Dedifferentiated amniotic fluid mesenchymal stem cell (primary cell): ENCODE measurements around the gene HOXC12.
A peak's percentile ranks its signal among the peaks of the same experiment; 100 is the strongest.

Experiments used
- DNase-seq: peaks from one replicate; pipeline ENCODE4 v3.0.0-alpha.2; 2016; ENCODE audit errors: extremely low spot score

Gene HOXC12

DNA sequence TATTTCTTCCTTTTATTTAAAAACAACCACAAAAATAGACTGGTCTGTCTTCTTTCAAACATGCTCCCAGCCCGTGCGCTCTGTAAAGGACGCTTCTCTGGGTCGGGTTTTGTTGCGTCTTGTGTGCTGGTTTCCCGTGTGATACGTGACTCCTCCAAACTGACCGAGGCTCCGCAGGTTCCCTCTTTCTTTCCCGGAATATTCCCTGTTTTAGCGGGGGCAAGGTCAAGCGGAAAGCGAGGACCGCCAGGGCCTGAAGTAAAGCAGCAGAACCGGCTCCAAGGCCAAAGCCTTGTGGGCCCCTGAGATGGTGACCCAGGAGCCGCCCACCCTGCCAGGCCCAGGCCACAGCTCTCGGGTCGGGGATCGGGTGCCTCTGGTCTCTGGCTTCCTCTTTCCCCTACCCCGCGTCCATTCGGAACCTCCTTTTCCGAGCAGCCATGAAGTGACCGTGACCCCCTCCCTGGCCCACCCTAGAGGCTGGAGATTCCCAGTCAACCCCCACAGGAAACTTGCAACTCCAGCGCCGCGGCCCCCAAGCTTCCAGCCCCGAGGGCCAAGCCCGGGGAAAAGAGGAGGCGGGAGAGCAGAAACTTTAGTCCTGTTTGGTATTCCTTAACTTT, 29.4 kb downstream of the HOXC12 start:
- no peak for DNase-seq

DNA sequence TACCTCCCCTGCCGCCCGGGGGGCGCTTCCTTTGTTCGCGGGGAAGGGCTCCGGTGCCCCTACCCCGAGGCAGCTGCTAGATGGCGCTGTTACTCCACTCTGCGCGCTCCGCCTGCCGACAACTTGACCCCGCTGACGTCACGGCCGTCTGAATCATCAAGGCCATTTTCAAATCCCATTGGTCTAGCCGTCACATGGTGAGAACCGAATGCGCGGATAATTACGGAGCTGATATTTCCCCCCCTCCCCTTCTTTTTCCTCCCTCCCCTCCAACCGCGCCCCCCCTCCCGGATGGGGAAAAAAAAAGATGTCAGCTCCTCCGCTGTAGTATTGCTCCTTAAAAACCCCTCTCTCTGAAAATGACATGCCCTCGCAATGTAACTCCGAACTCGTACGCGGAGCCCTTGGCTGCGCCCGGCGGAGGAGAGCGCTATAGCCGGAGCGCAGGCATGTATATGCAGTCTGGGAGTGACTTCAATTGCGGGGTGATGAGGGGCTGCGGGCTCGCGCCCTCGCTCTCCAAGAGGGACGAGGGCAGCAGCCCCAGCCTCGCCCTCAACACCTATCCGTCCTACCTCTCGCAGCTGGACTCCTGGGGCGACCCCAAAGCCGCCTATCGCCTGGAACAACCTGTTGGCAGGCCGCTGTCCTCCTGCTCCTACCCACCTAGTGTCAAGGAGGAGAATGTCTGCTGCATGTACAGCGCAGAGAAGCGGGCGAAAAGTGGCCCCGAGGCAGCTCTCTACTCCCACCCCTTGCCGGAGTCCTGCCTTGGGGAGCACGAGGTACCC, 30.4 kb downstream of the HOXC12 start, which contains the start of gene HOXC10:
Gene HOXC10 (plus strand): TSS at position 246 of the 791 bp plus-strand sequence. CDS start 114 bp downstream, at position 360.
- no peak for DNase-seq

GRCh38 chr12:53985692-53985993, 30.9 kb downstream of the HOXC12 start:
- DNase-seq, result no peak

GRCh38 chr12:53985994-53986685, 31.4 kb downstream of the HOXC12 start:
- no peak for DNase-seq

DNA sequence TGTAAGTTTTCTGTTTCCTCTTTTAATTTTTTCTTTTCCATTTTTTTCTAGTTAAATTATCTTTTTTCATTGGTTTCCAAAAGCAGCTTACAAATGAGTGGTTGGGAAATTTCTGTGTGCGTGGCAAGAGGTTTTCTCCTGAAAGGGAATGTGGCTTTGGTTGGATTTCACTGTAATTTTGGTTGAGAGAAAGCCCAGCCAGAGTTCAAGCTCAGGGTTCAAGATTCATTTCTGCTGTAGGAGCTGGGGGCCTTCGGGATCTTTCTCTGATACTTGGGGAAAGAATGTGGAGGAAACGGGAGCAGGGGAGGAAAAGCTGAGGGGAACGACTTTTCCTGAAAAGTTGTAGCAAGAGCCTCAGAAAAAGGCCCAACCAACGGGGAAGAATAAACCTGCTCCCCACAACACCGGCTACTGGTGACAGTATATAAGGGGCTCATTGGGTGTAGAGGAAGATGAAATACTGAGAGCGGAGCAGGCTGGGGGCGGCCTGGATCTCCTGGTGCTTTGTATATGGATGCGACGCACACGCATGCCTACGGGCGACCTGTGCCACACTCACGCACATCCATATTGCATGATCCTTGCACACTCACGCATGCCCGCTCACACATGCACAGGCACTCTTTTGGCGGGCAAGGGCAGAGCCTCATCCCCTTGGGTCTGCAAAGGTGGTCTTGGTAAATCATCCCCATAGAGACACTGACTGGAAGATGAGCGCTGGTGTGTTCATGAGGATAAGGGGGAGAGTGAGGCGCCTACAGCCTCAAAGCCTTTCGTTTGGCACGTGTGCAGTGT, 32.2 kb downstream of the HOXC12 start:
- DNase-seq, result no peak

- DNase-seq, result no peak
Observed at GRCh38 chr12:53987787-53988230, 33.1 kb downstream of the HOXC12 start.

GRCh38 chr12:53988541-53989226, 34.0 kb downstream of the HOXC12 start:
- DNase-seq, result no peak

DNA sequence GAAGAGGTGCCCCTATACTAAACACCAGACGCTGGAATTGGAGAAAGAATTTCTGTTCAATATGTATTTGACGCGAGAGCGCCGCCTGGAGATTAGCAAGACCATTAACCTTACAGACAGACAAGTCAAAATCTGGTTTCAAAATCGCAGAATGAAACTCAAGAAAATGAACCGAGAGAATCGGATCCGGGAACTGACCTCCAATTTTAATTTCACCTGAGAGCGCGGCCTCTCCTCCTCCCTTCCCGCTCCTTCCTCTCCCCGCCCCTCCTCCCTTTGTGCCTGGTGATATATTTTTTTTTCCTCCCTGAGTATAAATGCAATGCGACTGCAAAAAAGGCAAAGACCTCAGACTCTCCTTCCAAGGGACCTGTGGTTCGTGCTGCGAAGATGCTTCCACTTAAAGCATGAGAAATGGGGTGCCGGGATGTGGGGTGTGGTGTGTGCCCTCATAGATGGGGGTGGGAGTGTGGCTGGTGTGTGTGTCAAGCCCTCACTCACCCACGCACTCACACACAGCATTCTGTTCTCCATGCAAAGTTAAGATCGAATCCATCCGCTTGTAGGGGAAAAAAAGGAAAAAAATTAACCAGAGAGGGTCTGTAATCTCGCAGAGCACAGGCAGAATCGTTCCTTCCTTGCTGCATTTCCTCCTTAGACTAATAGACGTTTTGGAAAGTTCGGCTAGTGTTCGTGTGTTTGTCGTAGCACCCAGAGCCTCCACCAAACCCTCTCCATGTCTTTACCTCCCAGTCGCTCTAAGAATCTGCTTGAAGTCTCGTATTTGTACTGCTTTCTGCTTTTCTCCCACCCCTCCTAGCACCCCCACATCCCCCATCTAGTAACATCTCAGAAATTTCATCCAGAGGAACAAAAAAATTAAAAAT, 34.8 kb downstream of the HOXC12 start:
- DNase-seq, result peak; percentile 22

GRCh38 chr12:53990311-53991076, 35.8 kb downstream of the HOXC12 start:
- no peak for DNase-seq

DNA sequence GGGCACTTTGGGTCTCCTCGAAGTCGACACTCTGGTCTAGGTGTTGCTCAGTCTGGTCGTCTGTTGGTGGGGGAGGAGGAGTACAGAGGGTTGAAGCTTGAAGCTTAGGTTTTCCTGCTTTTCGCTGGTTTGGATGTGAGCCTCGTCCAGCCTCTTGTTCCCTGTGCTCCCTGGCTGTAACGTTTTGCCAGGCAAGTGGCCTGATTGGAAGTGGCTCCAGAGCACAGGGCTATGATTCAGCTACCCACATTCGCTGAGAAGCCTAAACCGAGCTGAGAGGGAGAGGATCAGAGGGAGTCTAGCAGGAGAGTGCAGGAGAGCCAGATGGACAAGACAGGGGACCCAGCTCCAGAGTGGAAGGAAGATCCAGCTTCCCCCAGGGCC, 36.4 kb downstream of the HOXC12 start:
- DNase-seq, result no peak

- DNase-seq, result no peak
Observed at GRCh38 chr12:53992377-53992889, 37.7 kb downstream of the HOXC12 start.

GRCh38 chr12:53993162-53994008, 38.7 kb downstream of the HOXC12 start:
- no peak for DNase-seq

DNA sequence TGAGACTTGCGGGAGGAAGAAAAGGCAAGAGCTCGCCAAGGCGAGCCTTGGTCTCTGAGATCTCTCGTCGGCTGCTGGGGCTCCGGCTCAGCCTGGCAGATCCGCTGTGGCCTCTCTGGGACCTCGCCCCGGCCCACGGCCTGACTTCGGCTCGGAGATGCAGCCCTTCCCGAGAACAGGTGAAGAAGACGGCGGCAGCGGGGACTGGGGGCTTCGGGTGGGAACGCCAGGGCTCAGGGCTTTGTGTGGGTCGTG, 39.2 kb downstream of the HOXC12 start:
- DNase-seq, result no peak

DNA sequence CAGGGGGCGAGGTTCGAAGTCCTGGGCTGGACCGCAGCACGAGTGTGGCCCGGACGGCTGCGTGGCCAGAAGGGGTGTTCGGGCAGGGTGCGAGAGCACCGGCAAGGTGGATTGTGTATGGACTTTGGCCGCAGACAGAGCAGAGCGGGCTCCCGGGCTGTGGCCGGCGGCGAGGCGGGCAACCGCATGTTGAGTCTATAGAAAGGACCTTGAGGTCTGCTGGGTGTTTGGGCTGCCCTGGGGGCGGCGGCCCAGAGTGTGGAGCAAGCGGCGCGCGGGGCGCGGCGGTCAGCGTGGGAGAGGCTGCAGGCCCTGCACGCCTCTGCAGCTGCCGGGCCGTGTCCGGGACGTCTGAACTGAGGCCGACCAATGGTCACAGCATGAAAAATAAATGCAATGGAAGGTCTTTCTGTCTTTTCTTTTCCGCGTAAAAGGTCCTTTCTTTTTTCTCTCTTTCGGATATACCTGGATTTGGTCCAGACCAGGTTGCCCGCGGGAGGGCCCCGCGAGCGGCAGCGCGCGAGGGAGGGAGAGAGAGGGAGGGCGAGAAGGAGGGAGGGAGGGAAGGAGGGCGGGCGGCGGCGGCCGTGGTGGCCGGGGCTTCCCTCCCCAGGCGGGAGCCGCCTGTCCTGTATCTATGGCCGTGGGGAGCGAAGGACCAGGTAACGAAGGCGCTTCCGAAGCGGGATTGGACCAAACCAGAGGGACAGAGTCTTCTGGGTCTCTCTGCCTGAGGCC, 39.7 kb downstream of the HOXC12 start:
- DNase-seq, result no peak

DNA sequence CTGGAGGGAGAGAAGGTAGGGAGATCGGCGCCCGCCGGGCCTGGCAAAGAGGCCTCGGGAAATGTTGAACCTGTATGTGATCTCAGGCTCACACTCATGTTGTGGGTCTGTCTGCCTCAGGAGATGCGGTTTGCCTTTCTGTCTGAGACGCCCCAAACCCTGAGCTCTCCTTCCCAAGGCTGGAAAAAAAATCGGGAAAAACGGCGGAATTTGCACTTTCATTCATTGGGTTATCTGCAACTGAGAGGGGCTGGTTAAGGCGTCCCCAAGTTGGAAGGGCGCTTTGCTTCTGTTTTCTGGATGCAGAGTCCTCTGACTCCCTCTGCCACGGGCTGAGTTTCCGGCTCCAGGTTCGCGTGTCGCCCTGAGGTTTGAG, 40.3 kb downstream of the HOXC12 start:
- DNase-seq, result no peak

DNA sequence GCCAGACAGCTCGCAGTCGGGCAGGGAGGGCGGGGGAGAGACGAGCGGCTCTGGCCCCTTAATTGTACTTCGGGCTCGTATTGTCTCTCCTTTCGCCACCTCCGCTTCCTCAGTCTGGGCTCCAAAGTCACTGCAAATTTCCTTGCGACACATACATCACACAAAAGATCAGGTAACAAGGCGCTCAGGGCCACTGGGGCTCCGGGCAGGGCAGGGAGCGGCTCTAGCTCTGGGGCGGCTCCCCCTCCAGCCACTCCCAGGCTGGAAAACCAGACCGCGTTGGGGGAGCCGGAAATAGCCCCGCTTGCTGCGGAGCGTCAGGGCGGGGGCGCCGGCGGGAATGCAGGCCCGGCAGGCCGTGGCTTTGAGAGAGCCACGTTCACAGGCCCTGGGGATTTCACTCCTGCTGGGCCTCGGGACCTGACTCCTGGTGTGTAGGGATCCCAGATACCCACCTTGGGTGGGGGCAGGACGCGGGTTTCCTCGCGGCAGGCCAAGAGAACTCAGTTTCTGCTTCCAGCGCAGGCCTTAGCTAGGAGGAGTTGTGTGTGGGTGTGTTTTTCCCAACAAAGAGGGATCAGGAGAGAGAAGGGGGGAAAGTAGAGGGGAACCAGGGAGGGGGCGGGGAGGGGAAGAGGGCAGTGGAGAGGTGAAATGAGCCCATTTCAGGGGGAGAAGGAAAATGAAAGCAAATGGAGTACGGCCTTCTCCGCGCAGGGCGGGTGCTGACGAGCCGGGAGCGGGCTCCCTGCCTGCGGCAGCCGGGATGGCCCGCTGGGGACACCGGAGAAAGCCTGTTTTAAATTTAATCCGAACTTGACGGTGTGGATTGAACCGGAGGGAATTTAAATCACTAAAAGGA, 40.9 kb downstream of the HOXC12 start:
- no peak for DNase-seq
